Measurements from ENCODE around the gene MEGF6. TPM values are rescaled to one million over a fixed set of nuclear protein-coding genes. Genes with fewer than 3 reads are reported as not detected.

The MEGF6 gene
- total RNA-seq, 2 donors from 2014 or later, result 273 to 304 TPM

DNA sequence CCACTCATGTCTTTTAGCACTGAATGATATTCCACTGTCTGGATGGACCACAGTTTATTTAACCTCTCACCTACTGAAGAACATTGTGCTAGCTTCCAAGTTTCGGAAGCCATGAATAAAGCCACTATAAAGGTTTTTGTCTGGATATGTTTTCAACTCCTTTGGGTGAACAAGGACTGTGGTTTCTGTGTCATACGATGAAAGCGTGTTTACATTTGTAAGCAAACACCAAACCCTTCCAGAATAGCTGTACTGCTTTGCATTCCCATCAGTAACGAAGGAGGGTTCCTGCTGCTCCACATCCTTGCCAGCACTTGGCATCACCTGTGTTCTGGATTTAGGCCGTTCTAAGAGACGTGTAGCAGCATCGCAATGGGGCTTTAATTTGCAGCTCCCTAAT is 167.5 kb downstream of the MEGF6 start:
- no peak for ATAC-seq (ENCODE audit: insufficient number of reproducible peaks, low FRiP score, low read depth)
- no peak for DNase-seq (ENCODE audit: low spot score)
- Histone ChIP-seq H3K27ac (no peak overlapping the region), H3K36me3 (no peaks in the 10 kb centered on the region), H3K9me3 (no peaks in the 10 kb centered on the region), H3K4me3 (no peak overlapping the region), H3K4me1 (ENCODE audit: control insufficient read depth in 1 of 2, low read depth in 2 of 2) (no peaks in the 10 kb centered on the region), H3K27me3 (replicated peaks; ENCODE audit: insufficient read depth) (no peaks in the 10 kb centered on the region)
- no peak for TF ChIP-seq CTCF (IDR thresholded peaks at IDR 0.05)

- no peak for DNase-seq (ENCODE audit: low spot score)
- TF ChIP-seq CTCF (IDR thresholded peaks at IDR 0.05), result no peak
- H3K27ac ChIP-seq, result no peak overlapping the region
- H3K36me3 ChIP-seq, result no peaks in the 10 kb centered on the region
- H3K4me3 ChIP-seq, result no peak overlapping the region
- no peak for ATAC-seq (ENCODE audit: insufficient number of reproducible peaks, low FRiP score, low read depth)
- no peaks in the 10 kb centered on the region for H3K27me3 ChIP-seq (replicated peaks; ENCODE audit: insufficient read depth)
- H3K4me1 ChIP-seq (ENCODE audit: control insufficient read depth in 1 of 2, low read depth in 2 of 2), result no peaks in the 10 kb centered on the region
- H3K9me3 ChIP-seq, result no peaks in the 10 kb centered on the region
Measured at GRCh38 chr1:3442901-3443300, 168.4 kb downstream of the MEGF6 start.

DNA sequence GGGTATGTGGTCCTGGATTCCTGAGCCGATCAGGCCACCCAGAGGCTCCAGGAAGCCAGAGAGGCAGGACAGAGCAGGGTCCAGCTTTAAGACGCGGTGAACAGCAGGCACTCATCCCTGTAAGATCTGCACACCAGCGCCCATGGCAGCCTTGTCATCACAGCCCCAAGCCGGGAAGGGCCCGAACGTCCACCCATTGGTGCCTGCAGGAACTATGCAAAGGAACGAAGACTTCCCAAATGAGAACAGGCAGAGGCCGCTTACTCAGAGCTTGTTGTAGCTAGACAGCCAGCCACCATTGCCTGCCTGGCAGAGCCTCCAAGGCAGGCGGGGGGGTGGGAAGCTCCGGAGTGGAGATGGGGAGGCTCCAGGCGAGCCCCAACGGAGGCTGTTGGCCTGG is 169.0 kb downstream of the MEGF6 start:
- no peaks in the 10 kb centered on the region for H3K27me3 ChIP-seq (replicated peaks; ENCODE audit: insufficient read depth)
- no peak for DNase-seq (ENCODE audit: low spot score)
- no peak for ATAC-seq (ENCODE audit: insufficient number of reproducible peaks, low FRiP score, low read depth)
- no peaks in the 10 kb centered on the region for H3K36me3 ChIP-seq
- no peak overlapping the region for H3K4me3 ChIP-seq
- no peaks in the 10 kb centered on the region for H3K9me3 ChIP-seq
- H3K27ac ChIP-seq, result no peak overlapping the region
- H3K4me1 ChIP-seq (ENCODE audit: control insufficient read depth in 1 of 2, low read depth in 2 of 2), result no peaks in the 10 kb centered on the region
- TF ChIP-seq CTCF (IDR thresholded peaks at IDR 0.05), result no peak

DNA sequence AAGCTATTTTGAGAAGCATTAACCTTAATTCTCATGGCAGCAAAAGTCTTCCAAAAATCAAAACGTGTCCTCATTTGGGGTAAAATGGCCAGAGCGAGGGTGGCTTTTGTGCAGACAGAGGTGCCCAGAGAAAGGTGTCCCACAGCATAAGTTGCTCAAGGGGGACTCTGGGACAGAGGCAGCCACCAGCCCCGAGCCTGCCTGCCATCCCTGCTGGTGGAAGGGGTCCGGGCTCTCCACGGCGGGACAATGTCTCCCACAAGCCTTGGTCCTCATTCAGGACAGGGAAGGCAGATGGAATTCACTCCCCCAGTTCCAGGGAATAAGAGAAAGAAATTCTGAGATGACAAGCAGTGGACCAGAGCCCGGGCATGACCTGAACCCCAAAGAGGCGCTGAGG is 169.4 kb downstream of the MEGF6 start:
- no peaks in the 10 kb centered on the region for H3K4me1 ChIP-seq (ENCODE audit: control insufficient read depth in 1 of 2, low read depth in 2 of 2)
- no peaks in the 10 kb centered on the region for H3K27me3 ChIP-seq (replicated peaks; ENCODE audit: insufficient read depth)
- no peaks in the 10 kb centered on the region for H3K36me3 ChIP-seq
- TF ChIP-seq CTCF (IDR thresholded peaks at IDR 0.05), result no peak
- H3K4me3 ChIP-seq, result no peak overlapping the region
- ATAC-seq (ENCODE audit: insufficient number of reproducible peaks, low FRiP score, low read depth) (no peak), DNase-seq (ENCODE audit: low spot score) (no peak)
- no peak overlapping the region for H3K27ac ChIP-seq
- no peaks in the 10 kb centered on the region for H3K9me3 ChIP-seq

GRCh38 chr1:3441410-3441847 is 169.9 kb downstream of the MEGF6 start:
- H3K4me1 ChIP-seq (ENCODE audit: control insufficient read depth in 1 of 2, low read depth in 2 of 2), result no peaks in the 10 kb centered on the region
- H3K4me3 ChIP-seq, result no peak overlapping the region
- H3K9me3 ChIP-seq, result no peaks in the 10 kb centered on the region
- no peak for ATAC-seq (ENCODE audit: insufficient number of reproducible peaks, low FRiP score, low read depth)
- no peak overlapping the region for H3K27ac ChIP-seq
- H3K27me3 ChIP-seq (replicated peaks; ENCODE audit: insufficient read depth), result no peaks in the 10 kb centered on the region
- DNase-seq (ENCODE audit: low spot score), result no peak
- H3K36me3 ChIP-seq, result no peaks in the 10 kb centered on the region
- no peak for TF ChIP-seq CTCF (IDR thresholded peaks at IDR 0.05)

All from thoracic aorta (tissue), 2 donors.